D341Med (cell line): ENCODE measurements around the gene RCN2.
"Not testable (repeated sequence)": the region's sequence is repeated elsewhere in the genome, so short reads cannot be mapped to it uniquely, and the experiment has no call there.

Source experiments
- DNase-seq: peaks from one replicate; pipeline ENCODE4 v3.0.0; 2012; ENCODE audit warnings: low spot score

Gene RCN2

DNA sequence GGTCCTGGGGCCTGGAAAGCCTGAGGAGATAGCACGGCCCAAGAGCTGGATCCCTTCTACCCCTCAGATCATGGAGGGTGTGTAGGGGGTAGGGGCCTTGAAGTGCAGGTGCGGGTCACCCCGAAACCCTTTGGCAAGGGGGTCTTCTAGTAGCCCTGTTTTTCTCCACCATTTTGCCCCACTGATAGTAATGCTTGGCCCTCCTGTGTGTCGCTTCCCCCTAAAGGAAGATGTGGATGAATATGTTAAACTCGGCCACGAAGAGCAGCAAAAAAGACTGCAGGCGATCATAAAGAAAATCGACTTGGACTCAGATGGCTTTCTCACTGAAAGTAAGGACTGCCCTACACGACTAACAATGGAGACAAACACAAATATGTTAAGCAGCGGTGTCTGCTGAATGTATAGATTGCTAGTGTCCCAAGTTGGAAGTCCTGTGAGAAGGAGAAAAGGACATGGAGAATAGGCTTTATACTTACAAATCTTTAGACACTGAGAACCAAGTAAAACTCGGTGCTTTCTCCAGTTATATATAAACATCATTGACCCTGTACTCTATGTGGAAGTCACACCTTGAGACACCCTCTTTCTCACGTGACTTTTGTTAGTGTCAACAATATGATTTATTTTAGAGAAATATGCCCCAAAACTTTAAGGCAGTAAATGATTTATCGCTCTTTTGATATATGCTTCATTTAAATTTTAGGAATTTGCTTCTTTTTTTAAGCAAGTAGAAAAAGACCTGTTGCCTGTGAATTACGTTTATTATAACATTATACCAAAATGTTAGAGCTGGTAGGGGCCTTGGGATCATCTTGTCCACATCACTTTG lies 802 bp downstream of the RCN2 start:
- DNase-seq, result no peak

DNA sequence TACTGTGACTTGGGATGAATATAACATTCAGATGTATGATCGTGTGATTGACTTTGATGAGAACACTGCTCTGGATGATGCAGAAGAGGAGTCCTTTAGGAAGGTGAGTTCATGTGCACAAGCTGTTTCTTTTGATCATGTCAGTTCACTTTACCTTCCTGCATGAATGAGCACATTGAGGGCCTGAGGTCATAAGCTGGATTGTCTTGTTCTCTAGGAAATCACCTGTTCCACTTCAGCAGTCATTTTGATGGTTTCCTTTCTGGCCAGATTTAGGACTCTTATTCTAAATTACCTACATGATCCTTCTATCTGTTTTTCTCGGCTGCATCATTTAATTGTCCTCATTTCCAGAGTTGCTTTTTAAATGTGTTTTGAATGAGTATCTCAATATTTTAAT lies 4.1 kb downstream of the RCN2 start:
- DNase-seq, result no peak

DNA sequence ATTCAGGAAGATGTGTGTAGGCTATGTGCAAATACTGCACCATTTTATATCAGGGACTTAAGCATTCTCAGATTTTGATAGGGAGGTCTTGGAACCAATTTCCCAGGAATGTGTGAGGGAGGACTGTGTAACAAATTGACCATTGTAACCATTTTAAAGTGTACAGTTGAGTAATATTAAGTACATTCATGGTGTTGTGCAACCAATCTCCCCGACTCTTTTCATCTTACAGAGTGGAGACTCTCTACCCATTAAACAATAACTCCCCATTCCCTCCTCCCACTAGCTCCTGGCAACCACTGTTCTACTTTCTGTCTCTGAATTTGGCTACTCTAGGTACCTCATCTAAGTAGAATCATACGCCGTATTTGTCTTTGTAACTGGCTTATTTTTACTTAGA lies 5.1 kb downstream of the RCN2 start:
- no peak for DNase-seq

DNA sequence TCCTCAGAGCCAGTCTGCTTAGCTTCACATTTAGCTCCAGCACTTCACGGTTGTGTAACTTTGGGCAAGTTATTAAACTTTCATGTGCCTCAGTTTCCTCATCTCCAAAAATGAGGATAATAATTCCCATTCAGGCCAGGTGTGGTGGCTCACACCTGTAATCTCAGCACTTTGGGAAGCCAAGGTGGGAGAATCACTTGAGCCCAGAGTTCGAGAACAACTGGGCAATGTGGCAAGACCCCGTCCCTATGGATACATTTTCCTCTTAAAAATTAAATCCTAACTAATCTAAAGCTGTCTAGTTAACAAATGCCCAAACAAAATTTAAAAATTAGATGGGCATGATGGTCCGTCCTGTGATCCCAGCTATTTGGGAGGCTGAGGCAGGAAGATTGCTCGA lies 7.2 kb downstream of the RCN2 start:
- no peak for DNase-seq

DNA sequence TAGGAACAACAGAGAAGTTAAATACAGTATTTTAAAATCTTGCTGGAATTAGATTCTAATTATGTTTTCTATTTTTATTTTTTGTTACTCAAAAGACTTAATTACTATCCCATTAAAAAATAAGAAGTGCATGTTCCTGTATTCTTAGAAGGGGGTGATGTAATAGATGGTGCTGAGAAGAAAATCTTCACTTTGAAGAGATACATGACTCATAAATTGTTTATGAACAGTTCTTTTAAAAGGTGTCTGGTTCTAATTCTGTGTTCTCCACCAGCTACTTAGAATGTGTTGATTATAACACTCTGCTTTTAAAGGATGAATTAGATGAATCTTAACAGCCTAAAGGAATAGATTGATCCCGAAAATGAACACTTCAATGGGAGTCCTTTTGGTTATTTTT lies 8.2 kb downstream of the RCN2 start:
- DNase-seq, result no peak

DNA sequence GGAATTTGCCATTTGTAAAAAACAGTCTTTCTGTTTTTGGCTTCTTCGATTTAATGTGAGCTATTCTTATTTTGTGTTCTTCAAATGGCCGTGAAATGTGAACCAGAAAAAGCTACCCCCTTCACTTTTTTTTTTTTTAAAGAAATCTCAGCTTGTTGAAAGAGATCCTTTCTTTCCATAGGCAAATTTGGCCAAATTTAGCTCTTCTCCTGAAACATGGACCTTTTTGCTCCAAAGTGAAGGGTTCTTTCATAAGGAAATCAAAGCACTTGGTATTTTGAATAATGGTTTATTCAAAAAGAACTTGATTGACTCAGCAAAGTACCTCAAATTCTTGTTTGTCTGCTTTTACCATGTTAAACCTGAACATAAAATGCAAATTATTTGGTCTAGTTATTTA lies 10.1 kb downstream of the RCN2 start:
- no peak for DNase-seq

DNA sequence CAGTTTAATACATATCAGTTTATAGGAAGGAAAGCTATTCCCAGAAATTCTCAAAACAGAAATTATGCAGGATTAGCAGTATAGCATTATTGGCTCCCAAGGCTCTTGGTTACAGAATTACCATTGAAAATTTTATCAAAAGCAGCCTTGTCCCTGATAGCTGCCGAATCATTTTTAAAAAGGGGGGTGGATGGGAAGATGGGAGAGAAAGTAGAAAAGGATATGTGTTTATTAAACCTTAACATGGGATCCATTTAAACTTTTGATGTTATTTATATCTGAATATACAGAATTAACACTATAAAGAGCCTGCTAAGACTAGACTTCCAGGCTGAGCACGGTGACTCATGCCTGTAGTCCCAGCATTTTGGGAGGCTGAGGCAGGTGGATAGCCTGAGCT lies 10.8 kb downstream of the RCN2 start:
- DNase-seq, result no peak

DNA sequence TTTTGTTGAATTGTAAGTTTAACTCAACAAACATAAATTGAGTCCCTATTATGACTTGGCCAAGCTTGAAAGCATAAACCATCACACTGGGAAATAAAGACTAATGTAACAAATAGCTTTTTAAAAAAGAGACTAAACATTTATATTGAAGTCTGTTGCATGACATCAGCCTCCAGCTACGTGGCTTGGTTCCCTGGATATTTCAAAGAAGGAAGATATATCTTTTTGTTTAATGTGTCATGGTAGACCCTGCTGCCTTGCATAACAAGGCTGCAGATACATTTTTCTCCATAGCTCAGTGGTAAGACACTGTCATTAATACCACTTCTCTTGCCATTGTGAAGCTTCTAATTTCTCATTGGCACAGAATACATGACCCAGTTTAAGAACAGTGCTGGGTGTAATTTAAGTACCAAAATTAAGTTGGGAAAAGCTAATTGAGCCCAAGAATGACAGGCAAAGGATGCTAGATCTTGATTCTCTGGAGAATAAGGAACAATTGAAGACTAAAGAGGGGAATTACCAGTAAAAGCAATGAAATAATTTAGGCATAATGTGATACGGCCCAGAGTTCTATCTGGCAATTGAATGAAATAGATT lies 14.0 kb downstream of the RCN2 start:
- no peak for DNase-seq

DNA sequence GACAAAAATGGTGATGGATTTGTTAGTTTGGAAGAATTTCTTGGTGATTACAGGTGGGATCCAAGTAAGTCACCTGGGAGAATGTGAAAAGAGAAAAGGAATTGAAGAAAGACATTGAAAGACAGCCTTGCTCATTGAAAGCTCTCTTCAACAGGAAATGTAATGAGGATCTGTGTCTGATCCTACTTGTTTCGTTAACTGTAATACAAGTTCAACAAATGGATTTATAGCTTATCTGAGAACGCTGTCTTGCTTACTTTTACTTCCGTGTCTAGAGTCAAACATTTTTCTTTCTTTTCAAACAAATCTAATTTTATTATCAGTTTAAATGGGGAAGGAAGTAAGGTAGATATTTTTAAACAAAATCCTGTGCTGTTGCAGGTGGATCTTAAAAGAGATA lies 15.9 kb downstream of the RCN2 start:
- DNase-seq, result no peak

DNA sequence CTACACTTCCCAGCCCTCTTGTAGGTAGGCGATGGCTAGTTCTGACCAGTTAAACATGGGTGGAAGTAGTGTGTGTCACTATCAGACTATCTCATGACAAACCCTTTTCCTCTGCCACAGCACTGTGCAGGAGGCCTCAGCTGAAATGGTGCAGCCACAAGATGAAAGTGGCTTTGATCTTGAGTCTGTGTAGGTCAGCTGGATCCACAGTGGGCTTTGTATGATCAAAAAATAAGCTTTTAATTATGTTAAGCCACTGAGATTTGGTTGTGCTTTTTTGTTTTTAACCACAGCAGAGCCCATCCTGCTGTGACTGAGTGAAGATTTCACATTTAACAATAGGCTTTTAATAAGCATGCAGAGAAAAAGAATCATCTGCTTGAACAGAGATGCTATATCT lies 19.7 kb downstream of the RCN2 start:
- no peak for DNase-seq

DNA sequence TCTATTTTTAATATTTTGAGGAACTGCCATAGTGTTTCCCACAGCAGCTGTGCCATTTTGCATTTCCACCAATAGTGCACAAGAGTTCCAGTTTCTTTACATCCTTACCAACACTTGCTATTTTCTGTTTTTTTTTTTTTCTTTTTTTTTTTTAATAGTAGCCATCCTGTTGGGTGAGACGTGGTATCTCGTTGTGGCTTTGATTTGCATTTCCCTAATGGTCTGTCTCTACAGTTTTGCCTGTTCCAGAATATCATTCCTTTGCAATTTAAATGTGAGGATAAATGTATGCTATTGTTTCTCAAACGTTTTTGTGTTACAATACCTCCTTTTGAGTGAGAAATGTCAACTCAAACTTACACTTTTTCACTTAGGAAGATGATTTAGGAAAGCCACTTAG lies 22.4 kb downstream of the RCN2 start:
- no peak for DNase-seq

DNA sequence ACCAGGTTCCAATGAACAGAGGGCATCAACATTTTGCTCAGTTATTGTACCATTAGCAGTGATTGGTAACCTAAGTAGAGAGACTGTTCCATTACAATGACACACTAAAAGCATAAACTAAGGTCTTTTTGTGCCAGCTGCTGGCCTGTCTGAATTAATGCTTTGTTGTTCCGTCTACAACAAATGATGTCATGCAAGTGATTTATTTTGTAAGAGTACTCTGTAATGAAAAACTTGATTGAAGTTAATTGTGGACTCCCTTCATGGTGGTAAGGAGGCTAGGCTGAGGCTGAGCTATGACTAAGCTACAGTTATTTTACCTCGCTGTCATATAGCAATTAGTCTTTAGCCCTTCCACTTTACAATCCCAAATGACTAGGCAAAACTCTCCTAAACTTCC lies 23.2 kb downstream of the RCN2 start:
- no peak for DNase-seq

DNA sequence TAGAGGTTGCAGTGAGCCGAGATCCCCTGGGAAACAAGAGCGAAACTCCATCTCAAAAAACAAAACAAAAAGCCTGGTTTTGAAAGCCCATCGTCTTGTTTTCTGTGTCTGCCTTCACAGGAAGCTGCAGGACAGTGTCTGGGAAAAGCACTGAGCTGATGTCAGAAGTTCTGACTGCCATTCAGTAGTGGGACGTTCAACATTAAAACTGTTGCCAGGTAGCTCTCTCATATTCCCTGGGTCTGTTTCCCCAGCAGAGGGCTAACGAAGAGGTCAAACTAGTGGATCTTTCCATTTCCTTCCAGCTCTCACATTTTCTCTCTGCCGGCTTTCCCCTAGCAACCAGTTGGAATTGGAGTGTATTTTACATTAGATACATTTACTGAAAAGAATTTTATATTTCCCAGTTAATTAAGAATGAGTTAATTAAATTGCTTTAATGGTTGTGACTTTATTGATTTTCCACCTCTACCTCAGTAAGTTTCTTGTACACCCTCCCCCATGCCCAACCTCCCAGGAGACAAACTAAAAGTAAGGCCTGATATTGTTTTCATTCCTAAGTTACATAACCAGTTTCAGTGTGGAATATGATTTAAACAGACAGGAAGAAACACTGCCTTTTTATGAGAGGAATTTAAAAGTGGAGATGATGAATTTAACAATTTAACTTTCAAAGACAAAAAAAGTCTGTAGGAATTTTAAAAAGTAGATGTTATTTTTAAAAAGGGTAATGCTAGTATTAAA lies 29.9 kb downstream of the RCN2 start:
- no peak for DNase-seq

DNA sequence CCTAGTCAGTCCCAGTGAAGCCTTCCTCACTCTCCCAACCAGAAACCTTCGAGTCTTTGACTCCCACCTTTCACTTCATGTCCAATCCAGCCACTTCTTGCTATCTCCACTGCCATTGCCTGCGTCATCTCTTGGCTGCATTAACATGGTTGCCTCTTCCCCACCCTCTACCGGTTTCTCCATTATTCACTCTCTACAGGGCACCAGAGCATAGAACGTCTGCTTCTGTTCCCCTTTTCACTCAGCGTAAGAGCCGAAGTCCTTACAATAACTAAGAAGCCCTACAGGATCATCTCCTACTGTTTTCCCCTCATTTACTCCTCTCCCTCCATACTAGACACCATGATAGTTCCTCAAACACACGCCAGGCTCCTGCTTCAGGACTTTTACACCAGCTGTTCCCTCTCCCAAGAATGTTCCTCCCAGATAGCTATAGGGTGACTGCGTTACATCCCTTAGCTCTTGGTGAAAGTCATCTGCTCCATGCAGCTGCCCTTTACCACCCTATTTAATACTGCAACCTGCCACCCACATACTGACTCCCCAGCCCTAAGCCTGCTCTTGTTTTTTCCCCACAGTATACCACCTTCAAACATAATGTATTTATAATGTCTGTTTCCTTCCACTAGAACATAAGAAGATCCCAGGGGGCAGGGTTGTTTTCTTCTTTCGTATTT lies 30.9 kb downstream of the RCN2 start:
- no peak for DNase-seq

DNA sequence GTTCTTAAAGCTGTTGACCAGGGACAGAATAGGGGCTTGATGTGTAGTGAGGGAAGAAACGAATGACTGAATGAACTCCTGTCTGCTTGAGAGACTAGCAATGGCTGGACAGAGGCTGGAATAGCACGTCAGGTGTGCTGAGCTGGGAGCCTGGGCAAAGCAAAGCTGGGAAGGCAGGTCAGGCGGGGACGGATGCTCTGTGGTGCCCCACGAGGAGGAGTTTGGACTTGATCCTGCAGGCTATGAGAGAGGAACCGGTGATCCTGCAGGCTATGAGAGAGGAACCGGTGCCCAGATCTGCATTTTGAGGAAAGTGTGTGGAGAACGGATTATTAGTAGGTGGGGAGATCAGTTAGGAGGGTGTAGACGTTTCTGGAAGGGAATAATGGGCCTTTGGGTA lies 32.0 kb downstream of the RCN2 start:
- DNase-seq, result no peak

DNA sequence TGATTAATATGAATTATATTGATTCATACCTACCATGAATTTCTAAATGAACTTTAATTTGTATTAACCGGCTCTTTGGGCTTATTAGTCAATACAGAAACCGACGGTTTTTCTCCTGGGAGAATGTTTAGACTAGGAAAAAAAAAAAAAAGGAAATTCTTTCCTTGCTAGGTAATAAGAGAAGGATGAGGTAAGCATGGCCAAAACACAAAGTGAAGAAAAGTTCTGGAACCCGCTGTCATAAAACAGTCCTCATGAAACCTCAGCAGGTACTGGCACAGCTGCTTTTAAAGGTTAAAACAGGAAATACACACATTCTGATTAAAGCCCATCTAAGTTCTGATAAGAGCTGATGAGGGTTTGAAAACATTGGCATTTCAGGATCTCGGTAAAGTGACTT lies 32.6 kb downstream of the RCN2 start:
- DNase-seq, result no peak

DNA sequence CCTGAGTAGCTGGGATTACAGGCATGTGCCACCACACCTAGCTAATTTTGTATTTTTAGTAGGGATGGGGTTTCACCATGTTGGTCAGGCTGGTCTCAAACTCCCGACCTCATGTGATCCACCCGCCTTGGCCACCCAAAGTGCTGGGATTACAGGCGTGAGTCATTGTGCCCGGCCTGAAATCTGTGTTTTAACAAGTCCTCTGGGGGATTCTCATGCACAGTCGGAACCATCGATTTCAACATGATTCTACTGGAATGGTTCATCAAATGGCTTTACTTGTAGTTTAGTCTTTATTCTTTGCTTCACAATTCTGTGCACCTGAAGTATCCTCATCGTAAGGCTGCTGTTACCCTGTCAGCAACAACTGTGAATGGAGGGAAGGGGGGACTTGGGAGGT lies 34.5 kb downstream of the RCN2 start:
- not testable (repeated sequence) for DNase-seq

DNA sequence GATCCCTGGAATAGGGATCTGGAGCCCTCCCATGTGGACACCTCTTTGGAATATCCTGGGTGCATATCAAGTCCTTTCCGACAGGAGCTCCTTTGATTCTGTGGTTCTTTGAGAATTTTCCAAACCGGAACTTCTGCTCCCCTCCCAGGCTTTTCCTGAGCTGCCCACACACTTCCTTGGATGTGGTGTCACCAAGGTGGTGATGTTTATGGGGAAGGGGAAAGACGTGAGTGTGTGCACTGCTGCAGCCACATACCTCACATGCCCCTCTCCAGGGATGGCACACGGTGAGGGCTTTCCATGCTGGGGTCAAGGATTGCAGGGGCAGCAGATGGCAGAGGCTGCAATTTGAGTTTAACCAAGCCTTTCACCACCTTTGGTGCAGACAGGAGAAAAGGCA lies 35.5 kb downstream of the RCN2 start:
- no peak for DNase-seq

DNA sequence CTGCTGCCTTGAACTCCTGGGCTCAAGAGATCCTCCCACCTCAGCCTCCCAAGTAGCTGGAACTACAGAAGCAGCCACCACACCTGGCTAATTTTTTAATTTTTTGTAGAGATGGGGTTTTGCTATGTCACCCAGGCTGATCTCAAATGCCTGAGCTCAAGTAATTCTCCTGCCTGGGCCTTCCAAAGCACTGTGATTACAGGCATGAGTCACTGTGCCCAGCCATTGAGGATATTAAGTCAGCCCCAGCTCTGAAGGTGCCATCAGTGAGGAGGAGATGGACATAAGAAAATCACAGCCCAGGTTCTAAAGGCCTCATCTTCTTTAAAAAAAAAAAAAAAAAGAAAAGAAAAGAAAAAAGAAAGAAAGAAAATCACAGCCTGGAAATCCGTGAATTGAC lies 36.8 kb downstream of the RCN2 start:
- no peak for DNase-seq

DNA sequence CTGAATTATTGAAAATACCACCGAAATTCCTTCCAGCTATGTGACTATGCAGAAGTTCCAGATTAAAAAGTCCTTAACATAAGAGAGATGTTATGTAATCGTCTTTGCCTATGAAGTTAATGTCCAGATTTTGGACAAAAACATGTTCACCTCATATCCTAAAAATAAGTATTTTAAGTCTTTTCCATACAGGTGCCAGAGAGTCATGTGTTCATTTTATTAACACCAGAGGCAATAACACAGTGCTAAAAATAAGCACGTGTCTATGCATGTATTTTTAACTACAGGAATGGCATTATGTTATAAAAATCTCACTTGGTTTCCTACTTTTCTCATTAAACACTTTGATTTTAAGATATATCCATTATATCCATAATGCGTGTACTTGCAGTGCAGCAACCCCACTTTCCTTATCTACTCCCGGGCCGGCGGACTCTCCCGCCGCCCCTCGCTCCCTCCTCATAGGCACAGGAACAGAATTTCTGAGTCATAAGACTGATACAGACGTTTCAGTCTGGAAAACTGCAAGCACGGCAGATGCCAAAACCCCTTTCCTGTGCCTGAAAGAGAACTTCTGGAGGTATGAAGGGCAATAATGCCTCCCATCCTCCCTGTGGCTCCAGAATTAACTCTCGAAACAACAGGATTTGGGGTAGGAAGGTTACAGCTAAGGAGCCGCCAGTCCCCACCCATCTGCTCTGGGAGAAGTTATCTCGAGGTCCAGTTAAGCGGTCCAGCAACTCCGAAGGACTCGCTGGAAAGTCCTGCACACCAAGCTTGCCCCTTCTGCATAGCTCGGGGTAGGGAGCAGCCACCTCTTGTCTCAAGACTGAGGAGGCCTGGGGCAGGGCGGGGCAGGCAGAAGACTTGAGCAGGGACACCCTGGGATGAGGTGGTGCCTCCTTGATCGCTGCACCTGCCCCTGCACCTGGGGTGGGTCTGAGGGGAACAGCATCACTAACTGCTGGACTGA lies 41.1 kb downstream of the RCN2 start:
- DNase-seq, result no peak

DNA sequence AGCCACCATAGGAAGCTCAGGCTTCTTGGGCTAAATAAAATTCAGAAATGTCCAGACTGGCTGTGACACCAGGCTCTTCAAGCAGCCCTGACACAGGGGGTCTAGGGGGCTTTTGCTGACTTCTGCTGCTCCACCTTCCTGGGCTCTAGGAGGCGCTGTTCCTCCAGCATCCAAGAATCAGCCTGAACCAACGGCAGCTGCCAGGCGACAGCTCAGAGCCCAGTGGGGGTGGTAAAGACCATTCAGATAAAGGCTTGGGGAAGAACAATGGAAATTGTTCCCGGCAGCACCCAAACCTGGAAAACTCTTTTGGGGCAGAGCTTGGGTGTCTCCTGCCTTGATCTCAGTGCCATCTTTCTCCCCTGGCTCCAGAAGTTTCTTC lies 41.8 kb downstream of the RCN2 start:
- peak; percentile 63 for DNase-seq

DNA sequence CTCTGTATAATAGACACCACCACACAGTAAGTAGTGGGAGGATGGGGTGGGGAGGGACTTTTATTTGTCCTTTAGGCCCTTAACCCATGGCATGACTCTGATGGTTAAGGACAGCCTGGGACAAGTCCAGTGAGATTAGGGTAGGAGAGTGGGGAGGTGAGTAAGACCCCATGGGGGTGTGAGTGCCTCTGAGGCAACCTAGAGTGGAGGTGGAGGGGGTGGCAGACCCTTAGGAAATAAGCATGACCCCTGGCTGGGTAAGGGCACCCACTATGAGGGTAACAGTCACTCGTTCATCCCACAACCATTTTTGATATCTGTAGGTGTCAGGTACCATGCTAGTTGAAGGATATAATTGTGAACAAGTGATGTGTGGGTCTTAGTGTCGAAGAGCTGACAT lies 42.4 kb downstream of the RCN2 start:
- no peak for DNase-seq
